GM19468 (cell line): ENCODE data around the gene CPEB4.

Experiments
- ATAC-seq: cut with Tn5 transposase; IDR thresholded peaks from one replicate; pipeline ENCODE4 v1.9.1; 2021; ENCODE audit warnings: mild to moderate bottlenecking, moderate library complexity, moderate number of reproducible peaks; ENCODE audit not compliant: unreplicated experiment; ENCODE audit errors: extremely low read depth

Gene CPEB4

GRCh38 chr5:173887610-173888472, at the start of gene CPEB4:
TSS of gene CPEB4 (plus strand) at chr5:173888349. CDS start at chr5:173889734, 1,385 bp downstream.
- ATAC-seq = peak; percentile 91

- no peak for ATAC-seq
These were observed 48.9 kb upstream of the CPEB4 start for GRCh38 chr5:173839117-173839713.

GRCh38 chr5:173840111-173840983, 47.8 kb upstream of the CPEB4 start:
- no peak for ATAC-seq

- ATAC-seq = no peak
These were observed 46.4 kb upstream of the CPEB4 start for GRCh38 chr5:173841710-173842109.

GRCh38 chr5:173843794-173844193, 44.4 kb upstream of the CPEB4 start:
- ATAC-seq = no peak

GRCh38 chr5:173845321-173845720, 42.8 kb upstream of the CPEB4 start:
- no peak for ATAC-seq

- no peak for ATAC-seq
These were observed 41.1 kb upstream of the CPEB4 start for GRCh38 chr5:173846929-173847501.

GRCh38 chr5:173848986-173849596, 39.1 kb upstream of the CPEB4 start:
- no peak for ATAC-seq

GRCh38 chr5:173849908-173850307, 38.2 kb upstream of the CPEB4 start:
- no peak for ATAC-seq

- ATAC-seq = no peak
These were observed 37.5 kb upstream of the CPEB4 start for GRCh38 chr5:173850659-173851058.

- ATAC-seq = no peak
These were observed 36.4 kb upstream of the CPEB4 start for GRCh38 chr5:173851595-173852243.

GRCh38 chr5:173852790-173853359, 35.3 kb upstream of the CPEB4 start:
- no peak for ATAC-seq

- no peak for ATAC-seq
These were observed 34.6 kb upstream of the CPEB4 start for GRCh38 chr5:173853370-173854131.

- no peak for ATAC-seq
These were observed 32.8 kb upstream of the CPEB4 start for GRCh38 chr5:173855162-173855994.

- no peak for ATAC-seq
These were observed 32.0 kb upstream of the CPEB4 start for GRCh38 chr5:173855995-173856656.

GRCh38 chr5:173857234-173857633, 30.9 kb upstream of the CPEB4 start:
- no peak for ATAC-seq
